ENCODE results near the gene LSAMP. TPM values are rescaled to one million over a fixed set of nuclear protein-coding genes. Genes with fewer than 3 reads are reported as not detected.

LSAMP gene
- total RNA-seq, 1 donor from 2014 or later: 16.4 TPM

GRCh38 chr3:116140100-116140689 lies 305.1 kb downstream of the LSAMP start:
- peaks cover 3% of the 10 kb centered on the region for H3K4me1 ChIP-seq (ENCODE audit: insufficient read depth, low read length)
- H3K27ac Mint-ChIP-seq (ENCODE audit: unreplicated experiment): no peak overlapping the region
- no peak overlapping the region for H3K27ac ChIP-seq (ENCODE audit: low read depth, low read length)
- H3K9ac ChIP-seq (ENCODE audit: low read length): no peak overlapping the region
- FAIRE-seq (peak; percentile 43), DNase-seq (ENCODE audit: low read depth) (peak; percentile 23)
- no peaks in the 10 kb centered on the region for H3K27me3 Mint-ChIP-seq (ENCODE audit: low read depth, unreplicated experiment)
- no peak overlapping the region for H3K4me2 ChIP-seq (ENCODE audit: low read length)
- H2AFZ ChIP-seq (ENCODE audit: low read depth, low read length): no peak overlapping the region
- H3K4me3 ChIP-seq (ENCODE audit: insufficient read depth, low read depth, low read length): no peak overlapping the region
- H3K9me3 Mint-ChIP-seq (ENCODE audit: unreplicated experiment): peaks cover 3% of the 10 kb centered on the region
- H3K36me3 Mint-ChIP-seq (ENCODE audit: low read depth, unreplicated experiment): no peaks in the 10 kb centered on the region
- H3K79me2 ChIP-seq (ENCODE audit: insufficient read depth, low read length): no peaks in the 10 kb centered on the region
- no peaks in the 10 kb centered on the region for H3K27me3 ChIP-seq (ENCODE audit: insufficient read depth, low read length)
- no peaks in the 10 kb centered on the region for H4K20me1 ChIP-seq (ENCODE audit: insufficient read depth, low read length)
- H3K4me3 Mint-ChIP-seq (ENCODE audit: unreplicated experiment): no peak overlapping the region
- peaks cover 21% of the 10 kb centered on the region for H3K4me1 Mint-ChIP-seq (ENCODE audit: low read depth, unreplicated experiment)
- no peak for TF ChIP-seq EZH2 (IDR thresholded peaks at IDR 0.05; ENCODE audit: insufficient read depth, low read length)
- peak; percentile 90 for TF ChIP-seq CTCF (IDR thresholded peaks at IDR 0.05; ENCODE audit: insufficient read depth, low read depth, low read length)
- H3K9me3 ChIP-seq (ENCODE audit: insufficient read depth, low read depth, low read length): no peaks in the 10 kb centered on the region
- no peaks in the 10 kb centered on the region for H3K36me3 ChIP-seq (ENCODE audit: insufficient read depth, low read length)

- Histone ChIP-seq H3K27ac (ENCODE audit: low read depth, low read length) (no peak overlapping the region), H3K9me3 (ENCODE audit: insufficient read depth, low read depth, low read length) (no peaks in the 10 kb centered on the region), H3K9ac (ENCODE audit: low read length) (no peak overlapping the region), H3K79me2 (ENCODE audit: insufficient read depth, low read length) (no peaks in the 10 kb centered on the region), H3K4me3 (ENCODE audit: insufficient read depth, low read depth, low read length) (no peak overlapping the region), H2AFZ (ENCODE audit: low read depth, low read length) (no peak overlapping the region), H4K20me1 (ENCODE audit: insufficient read depth, low read length) (no peaks in the 10 kb centered on the region), H3K27me3 (ENCODE audit: insufficient read depth, low read length) (no peaks in the 10 kb centered on the region), H3K4me1 (ENCODE audit: insufficient read depth, low read length) (peaks cover 3% of the 10 kb centered on the region), H3K36me3 (ENCODE audit: insufficient read depth, low read length) (no peaks in the 10 kb centered on the region), H3K4me2 (ENCODE audit: low read length) (no peak overlapping the region)
- Mint-ChIP-seq H3K9me3 (ENCODE audit: unreplicated experiment) (no peaks in the 10 kb centered on the region), H3K4me3 (ENCODE audit: unreplicated experiment) (no peak overlapping the region), H3K27me3 (ENCODE audit: low read depth, unreplicated experiment) (no peaks in the 10 kb centered on the region), H3K36me3 (ENCODE audit: low read depth, unreplicated experiment) (no peaks in the 10 kb centered on the region), H3K4me1 (ENCODE audit: low read depth, unreplicated experiment) (peaks cover 25% of the 10 kb centered on the region), H3K27ac (ENCODE audit: unreplicated experiment) (peak overlapping the region; percentile 59)
- DNase-seq (ENCODE audit: low read depth) (no peak), FAIRE-seq (no peak)
- TF ChIP-seq CTCF (IDR thresholded peaks at IDR 0.05; ENCODE audit: insufficient read depth, low read depth, low read length) (no peak), EZH2 (IDR thresholded peaks at IDR 0.05; ENCODE audit: insufficient read depth, low read length) (no peak)
Observed at GRCh38 chr3:116139641-116140040, 305.6 kb downstream of the LSAMP start.

- Histone ChIP-seq H3K27me3 (ENCODE audit: insufficient read depth, low read length) (no peaks in the 10 kb centered on the region), H3K79me2 (ENCODE audit: insufficient read depth, low read length) (no peaks in the 10 kb centered on the region), H3K4me3 (ENCODE audit: insufficient read depth, low read depth, low read length) (no peak overlapping the region), H3K4me1 (ENCODE audit: insufficient read depth, low read length) (peaks cover 3% of the 10 kb centered on the region), H3K9ac (ENCODE audit: low read length) (no peak overlapping the region), H3K27ac (ENCODE audit: low read depth, low read length) (no peak overlapping the region), H3K4me2 (ENCODE audit: low read length) (peak overlapping the region; percentile 40), H4K20me1 (ENCODE audit: insufficient read depth, low read length) (no peaks in the 10 kb centered on the region), H3K9me3 (ENCODE audit: insufficient read depth, low read depth, low read length) (no peaks in the 10 kb centered on the region), H3K36me3 (ENCODE audit: insufficient read depth, low read length) (no peaks in the 10 kb centered on the region), H2AFZ (ENCODE audit: low read depth, low read length) (no peak overlapping the region)
- Mint-ChIP-seq H3K36me3 (ENCODE audit: low read depth, unreplicated experiment) (no peaks in the 10 kb centered on the region), H3K4me3 (ENCODE audit: unreplicated experiment) (no peak overlapping the region), H3K4me1 (ENCODE audit: low read depth, unreplicated experiment) (peaks cover 25% of the 10 kb centered on the region), H3K9me3 (ENCODE audit: unreplicated experiment) (no peaks in the 10 kb centered on the region), H3K27me3 (ENCODE audit: low read depth, unreplicated experiment) (no peaks in the 10 kb centered on the region), H3K27ac (ENCODE audit: unreplicated experiment) (peak overlapping the region; percentile 81)
- no peak for TF ChIP-seq EZH2 (IDR thresholded peaks at IDR 0.05; ENCODE audit: insufficient read depth, low read length)
- TF ChIP-seq CTCF (IDR thresholded peaks at IDR 0.05; ENCODE audit: insufficient read depth, low read depth, low read length): no peak
- no peak for FAIRE-seq
- peak; percentile 97 for DNase-seq (ENCODE audit: low read depth)
Observed at GRCh38 chr3:116135457-116136085, 309.7 kb downstream of the LSAMP start.

Measured in astrocyte (in vitro differentiated cells and primary cell).